ENCODE results near the gene DNAJC18.
"Not testable (repeated sequence)": the region's sequence is repeated elsewhere in the genome, so short reads cannot be mapped to it uniquely, and the experiment has no call there.

The DNAJC18 gene

DNA sequence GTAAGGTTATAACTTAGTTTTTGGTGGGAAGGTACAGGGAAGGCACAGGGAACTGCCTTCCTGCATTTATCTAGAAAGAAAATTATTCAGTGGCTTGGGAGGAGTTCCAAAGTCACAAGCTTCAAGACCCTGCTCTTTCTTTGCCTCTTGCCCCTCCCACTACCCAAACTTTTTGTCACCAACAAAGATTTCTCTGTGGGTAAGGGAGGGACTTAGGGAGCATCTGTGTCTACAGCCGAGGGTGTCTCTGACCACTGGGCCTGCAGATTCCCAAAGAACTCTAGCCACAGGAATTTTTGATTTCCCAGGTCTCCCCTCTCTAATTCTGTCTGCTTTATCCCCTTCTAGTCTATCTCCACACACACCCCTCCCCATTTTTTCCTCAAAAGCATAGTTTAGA, 21.1 kb upstream of the DNAJC18 start:
- DNase-seq: no peak

DNA sequence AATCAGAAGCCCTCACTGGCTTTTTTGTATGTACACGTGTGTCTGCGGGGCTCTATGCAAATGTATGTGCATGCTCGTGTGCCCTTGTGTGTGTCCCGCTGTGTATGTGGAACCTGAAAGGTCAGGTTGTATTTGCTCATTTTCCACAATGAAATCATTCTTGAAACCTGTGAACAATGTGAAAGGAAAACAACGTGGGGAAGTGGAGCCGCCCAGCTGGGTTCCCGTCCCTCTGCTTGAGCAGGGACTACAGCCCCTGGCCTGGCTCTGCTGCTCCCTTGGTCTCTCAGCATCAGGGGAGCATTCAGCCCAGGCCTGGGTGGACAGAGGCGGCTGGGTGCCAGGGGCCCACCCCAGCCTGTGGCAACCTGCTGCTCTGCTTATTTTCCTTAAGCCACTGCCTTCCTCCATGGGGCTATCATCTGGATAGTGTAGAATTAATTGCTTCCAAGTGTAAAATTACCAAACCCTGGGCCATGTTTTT, 20.2 kb upstream of the DNAJC18 start:
- DNase-seq: no peak

DNA sequence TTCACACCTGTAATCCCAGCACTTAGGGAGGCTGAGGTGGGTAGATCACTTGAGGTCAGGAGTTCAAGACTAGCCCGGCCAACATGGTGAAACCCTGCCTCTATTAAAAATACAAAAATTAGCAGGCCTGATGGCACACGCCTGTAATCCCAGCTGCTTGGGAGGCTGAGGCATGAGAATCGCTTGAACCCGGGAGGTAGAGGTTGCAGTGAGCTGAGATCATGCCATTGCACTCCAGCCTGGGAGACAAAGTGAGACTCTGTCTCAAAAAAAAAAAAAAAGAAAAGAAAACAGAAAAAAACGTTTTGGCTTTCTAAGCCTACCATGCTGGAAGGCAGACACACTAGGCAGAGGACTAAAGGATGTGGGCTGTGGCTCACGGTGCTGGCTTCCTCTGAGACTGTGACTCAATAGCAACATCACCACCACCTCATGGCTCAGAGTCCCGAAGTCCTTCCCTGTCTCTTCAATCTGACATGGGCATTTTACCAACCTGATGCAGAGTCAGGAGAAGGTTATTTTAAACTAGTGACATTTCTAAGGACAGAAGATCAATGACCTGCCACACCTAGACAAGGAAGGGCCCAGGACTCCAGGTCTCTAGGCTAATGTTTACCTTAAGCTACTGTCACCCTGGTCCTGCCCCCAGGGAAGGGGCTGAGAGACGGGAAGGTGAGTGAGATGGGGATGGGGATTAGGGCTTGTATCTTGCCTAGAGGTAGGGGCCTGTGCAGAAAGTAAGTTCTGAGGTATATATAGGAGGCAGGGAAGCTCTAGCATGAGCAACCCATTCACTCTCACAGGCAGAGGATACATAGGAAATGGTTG, 19.5 kb upstream of the DNAJC18 start:
- DNase-seq: peak; percentile 67

DNA sequence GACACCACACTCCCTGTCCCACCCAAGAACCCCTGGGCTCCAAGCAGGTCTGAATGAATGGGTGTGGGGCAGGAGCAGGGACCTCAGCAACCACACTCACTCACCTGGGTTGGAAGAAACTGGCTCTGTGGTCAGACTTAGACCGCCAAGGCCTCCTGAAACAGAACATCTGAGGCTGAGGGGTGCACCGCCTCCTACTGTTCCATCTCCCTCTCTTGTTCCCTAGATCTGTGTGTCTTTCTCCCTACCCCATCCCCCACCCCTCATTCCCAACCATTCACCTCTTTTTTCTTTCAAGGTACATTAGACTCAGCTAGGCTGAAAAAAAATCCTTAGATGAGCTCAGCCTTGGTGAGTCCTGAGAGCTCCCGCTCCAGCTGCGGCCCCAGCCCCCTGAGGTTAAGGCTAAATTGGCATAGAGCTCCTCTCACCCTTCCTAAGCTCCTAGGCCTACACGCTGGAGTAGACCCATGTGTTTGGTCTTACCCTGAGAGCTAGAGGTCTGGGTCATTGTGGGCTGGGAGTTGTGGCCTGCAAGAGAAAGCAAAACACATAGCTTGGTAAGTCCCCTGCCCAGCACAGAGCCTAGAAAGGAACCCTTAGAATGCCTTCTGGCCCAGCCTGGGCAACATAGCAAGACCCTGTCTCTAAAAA, 18.5 kb upstream of the DNAJC18 start:
- no peak for DNase-seq

DNA sequence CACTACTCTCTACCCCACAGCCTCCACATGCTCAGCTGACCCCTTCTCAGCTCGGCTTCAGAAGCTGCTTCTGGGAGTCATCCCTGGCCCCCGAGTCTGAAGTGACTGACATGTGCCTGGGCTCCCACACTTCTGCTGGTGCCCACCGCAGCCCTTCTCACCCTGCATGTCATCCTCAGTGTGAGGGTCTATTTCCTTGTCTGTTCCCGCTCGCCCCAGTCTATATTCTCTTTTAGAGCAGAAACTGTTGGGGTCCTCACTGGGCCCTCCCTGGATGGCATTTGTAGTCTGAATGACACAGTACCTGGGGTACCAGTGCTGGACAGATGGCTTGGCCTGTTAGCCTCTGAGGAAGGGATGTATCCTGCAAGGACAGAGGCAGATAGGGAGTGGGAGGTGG, 17.9 kb upstream of the DNAJC18 start:
- no peak for DNase-seq

DNA sequence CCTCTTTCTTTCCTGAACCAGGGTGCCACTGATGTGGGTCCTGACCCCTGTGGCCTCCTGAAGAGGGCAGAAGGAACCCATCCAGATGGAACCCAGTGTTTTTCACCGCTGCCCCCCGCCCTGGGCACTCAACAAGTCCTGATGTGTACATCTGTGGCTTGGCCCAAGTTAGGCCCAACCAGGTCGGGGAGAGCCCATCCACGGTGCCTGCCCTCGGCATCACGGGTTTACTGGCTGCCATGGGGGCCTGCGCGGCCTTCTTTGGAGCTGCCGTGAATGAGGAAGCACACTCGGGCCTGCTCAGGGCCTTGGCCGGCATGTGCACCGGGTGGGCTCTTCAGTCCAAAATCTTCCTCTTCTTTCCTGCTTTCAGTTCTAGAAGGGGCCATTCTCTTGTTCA, 17.5 kb upstream of the DNAJC18 start:
- no peak for DNase-seq

DNA sequence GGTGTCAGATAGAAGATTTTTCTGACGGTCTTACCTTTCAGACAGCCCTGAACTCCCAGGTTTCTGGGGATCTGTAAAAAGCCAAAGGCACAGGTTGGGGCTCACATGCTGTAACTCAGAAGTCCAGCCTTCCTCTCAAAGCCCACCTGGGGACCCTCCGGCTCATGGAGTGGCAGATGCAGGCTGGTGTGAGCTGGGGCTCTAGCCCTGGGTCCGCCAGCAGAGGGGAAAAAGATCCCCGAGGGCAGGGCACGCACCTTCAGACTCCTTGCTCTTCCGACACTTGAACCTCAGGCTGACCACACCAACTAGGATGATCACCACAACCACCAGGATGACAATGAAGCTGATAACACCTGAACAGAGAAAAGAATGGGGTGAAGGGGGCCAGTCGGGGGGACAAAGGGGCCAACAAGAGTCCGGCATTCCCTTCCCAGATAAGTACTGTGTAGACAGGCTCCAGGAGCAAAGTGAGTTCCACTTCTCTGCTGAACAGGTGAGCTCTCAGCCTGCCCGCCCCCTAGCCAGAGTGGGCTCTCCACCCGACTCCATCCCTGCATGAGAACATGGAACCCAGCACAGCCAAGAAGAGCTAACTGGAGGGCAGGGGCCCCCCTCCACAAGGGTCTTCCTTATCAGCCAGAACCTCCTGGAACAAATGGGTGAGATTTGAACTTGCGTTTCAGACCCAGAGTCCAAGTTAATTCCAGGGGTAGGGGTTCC, 15.4 kb upstream of the DNAJC18 start:
- DNase-seq: no peak

DNA sequence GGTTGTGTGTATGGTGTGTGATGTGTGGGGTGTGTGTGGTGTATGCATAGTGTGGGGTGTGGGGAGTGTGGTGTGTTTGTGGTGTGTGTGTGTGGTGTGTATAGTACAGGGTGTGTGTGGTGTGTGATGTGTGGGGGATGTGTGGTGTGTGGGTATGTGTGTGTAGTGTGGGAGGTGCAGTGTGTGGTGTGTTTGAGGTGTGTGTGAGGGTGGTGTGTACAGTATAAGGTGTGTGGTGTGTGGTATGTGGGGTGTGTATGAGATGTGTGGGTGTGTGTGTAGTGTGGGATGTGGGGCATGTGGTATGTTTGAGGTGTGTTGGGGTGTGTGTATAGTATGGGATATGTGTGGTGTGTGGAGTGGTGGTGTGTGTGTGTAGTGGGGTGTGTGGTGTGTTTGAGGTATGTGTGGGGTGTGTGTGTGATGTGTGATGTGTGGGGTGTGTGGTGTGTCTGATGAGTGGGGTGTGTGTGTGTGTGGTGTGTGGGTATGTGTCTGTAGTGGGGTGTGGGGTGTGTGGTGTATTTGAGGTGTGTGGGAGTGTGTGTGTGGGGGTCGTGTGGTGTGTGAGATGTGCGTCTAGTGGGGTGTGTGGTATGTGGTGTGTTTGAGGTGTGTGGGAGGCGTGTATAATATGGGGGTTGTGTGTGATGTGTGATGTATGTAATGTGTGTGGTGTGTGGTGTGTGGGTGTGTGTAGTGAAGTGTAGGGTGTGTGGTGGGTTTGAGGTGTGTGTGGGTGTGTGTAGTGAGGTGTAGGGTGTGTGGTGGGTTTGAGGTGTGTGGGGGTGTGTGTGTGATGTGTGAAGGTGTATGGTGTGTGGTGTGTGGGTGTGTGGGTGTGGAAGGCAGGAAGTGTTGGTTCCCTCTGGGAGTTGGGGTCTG, 14.6 kb upstream of the DNAJC18 start:
- DNase-seq: no peak

DNA sequence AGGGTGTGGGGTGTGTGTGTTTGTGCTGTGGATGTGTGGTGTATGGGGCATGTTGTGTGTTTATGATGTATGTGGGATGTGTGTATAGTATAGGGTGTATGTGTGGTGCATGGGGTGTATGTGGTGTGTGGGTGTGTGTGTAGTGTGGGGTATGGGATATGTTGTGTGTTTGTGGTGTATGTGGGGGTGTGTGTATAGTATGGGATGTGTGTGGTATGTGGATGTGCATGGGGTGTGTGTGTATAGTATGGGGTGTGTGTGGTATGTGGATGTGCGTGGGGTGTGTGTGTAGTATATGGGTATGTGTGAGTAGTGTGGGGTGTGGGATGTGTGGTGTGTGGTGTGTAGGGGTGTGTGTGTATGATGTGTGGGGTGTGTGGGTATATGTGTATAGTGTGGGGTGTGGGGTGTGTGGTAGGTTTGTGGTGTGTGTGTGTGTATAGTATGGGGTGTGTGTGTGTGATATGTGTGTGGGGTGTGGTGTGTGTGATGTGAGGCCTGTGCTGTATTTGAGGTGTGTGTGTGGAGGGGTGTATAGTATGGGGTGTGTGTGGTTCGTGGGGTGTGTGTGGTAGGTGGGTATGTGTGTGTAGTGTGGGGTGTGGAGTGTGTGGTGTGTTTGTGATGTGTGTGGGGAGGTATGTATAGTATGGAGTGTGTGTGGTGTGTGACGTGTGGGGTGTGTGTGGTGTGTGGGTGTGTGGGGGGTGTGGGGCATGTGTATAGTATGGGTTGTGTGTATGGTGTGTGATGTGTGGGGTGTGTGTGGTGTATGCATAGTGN, 12.7 kb upstream of the DNAJC18 start:
- no peak for DNase-seq

DNA sequence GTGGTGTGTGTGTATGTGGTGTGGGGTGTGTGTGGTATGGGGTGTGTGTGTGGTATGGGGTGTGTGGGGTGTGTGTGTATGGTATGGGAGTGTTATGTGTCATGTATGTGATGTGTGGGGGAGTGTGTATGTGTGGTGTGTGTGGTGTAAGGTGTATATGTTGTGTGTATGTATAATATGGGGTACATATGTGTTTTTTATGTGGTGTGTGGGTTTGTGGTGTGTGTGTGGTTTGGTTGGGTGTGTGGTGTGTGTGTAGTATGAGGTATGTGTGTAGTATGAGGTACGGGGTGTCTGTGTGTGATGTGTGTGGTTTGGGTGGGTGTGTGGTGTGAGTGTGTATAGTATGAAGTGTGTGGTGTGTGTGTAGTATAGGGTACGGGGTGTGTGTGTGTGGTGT, 11.9 kb upstream of the DNAJC18 start:
- no peak for DNase-seq

DNA sequence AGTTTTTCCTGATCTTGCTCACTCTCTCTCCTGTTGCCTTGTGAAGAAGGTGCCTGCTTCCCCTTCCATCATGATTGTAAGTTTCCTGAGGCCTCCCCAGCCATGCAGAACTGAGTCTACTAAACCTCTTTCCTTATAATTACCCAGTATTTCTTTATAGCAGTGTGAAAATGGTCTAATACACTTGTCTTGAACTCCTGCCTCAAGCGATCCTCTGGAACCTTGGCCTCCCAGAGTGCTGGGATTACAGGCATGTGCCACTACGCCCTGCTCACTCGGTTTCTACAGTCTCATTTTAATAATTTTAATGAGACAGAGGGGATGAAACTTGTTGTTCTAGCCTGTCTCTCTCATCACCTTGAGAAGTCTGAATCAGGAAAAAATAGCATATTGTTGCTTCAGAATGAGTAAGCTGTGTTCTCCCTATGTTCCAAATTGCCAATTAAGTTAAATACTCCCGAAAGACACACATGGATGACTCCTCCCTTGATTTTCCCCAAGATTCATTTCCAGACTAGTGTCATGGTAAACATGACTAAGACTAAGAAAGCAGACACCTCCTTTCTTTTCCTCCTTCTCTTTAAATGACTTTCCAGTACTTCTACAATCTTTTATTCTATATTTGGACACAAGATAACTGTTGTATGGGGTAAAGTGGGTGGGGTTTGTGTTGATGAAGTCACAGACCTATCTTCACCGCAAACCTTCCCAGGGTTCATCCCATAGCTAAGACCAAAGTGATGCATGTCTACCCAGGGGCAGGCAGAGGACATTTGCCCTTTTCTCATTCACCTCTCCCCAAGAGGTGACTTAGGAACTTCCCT, 7.8 kb upstream of the DNAJC18 start:
- DNase-seq: no peak

DNA sequence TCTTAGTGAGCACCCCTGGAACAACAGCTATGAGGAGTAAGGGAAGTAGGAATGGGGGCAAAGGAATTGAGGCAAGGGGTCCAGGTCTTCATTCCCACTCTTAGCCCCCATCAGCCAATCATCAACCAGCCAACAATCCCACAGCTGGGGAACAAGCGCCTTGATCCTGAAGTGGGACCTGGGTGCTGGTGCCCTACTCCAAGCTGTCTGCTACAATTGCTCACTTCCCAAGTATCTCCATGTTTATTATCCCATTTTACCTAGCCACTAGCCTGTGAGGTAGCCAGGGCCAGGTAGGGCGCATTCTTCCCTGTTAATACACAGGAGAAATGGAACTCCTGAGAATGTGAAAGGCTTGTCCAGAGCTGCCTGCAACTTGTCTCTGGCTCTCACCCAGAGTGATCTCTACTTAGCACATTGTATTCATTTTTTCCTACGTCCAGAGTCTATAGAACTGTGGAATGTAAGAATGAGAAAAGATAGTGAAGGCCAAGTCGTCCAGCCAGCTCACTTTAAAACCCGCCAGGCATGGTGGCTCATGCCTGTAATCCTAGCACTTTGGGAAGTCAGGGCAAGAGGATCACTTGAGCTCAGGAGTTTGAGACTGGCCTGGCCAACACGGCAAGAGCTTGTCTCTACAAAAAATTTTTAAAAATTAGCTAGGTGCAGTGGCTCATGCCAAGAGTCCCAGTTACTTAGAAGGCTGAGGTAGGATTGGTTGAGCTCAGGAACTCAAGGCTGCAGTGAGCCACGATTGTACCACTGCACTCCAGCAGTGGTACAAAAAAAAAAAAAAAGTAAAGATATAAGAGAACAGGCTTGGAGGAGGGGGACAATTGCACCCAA, 6.2 kb upstream of the DNAJC18 start:
- no peak for DNase-seq

DNA sequence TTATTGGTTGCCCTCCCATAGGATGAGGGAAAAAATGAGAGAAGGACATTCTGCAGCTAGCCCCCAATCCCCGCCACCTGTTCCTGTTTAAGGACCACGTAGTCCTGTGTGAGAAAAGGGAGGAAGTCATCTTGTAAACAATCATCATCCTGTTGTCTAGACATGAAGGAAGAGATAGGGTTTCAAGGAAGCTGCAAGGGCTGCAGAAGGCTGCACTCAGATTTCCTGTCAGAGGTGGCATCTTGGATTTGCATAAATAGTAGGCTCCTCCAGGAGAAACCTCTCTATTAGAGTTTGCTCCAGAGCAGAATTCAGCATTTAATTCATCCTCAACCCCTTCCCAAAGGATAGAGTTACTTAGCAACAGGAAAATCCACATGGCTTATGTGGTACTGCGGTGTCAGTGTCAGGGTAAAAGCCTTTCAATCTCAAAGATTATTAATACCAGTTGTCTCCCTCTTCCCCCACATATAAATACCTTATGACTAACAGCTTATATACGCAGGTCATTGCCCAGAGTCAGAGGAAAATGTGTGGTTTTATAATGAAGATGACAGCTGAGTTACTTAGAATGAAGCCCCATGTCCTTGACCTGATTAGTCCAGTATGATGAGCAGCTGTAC, 4.6 kb upstream of the DNAJC18 start:
- peak; percentile 12 for DNase-seq

DNA sequence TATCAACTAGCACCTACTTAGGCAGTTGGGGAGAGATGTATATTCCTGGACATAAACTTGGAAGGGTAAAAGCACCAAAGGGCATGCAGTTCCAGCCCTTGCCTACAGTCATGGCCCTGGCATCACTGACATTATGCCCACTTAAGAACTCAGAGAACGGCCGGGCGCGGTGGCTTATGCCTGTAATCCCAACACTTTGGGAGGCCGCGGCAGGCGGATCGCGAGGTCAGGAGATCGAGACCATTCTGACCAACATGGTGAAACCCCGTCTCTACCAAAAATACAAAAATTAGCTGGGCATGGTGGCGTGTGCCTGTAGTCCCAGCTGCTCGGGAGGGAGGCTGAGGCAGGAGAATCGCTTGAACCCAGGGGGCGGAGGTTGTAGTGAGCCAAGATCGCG, 1.1 kb upstream of the DNAJC18 start:
- not testable (repeated sequence) for DNase-seq

DNA sequence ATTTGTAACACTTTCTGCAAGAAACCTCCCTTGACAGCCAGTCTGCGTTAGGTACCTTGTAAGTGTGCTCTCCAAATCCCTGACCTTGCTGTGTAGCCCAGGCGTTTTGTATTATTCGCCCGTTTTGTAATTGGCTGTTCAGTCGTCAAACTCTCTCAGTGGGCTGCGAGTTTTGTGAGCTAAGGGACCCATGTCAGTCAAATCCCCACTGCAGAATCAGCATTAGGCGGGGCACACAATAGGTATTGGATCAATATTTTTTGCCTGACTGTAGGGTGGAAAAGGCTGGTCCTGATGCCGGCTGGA, 665 bp downstream of the DNAJC18 start:
- no peak for DNase-seq

DNA sequence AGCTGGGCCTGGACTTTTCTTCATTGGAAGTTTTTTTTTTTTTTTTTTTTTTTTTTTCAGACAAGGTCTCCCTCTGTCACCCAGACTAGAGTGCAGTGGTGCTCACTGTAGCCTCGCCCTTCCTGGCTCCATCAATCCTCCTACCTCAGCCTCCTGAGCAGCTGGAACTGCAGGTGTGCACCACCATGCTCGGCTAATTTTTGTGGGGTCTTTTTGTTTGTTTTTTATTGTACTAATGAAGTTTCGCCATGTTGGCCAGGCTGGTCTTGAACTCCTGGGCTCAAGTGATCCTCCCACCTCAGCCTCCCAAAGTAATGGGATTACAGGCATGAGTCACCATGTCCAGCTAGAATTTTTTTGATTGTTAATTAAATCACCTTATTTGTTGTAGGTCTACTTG, 3.6 kb downstream of the DNAJC18 start:
- DNase-seq: no peak

DNA sequence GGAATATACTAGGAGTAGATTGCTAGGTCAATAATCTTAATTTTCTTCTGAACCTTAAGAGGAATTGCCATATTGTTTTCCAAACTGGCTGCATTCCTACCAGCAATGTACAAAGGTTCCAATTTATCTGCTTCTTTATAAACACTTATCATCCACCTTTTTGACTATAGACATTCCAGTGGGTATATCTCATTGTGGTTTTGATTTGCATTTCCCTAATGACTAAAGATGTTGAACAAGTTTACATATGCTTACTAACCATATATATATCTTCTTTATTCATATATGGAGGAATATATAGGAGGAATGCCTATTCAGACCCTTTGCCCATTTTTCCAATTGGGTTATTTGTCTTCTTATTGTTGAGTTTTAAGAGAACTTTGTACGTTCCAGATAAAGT, 7.6 kb downstream of the DNAJC18 start:
- DNase-seq: no peak

DNA sequence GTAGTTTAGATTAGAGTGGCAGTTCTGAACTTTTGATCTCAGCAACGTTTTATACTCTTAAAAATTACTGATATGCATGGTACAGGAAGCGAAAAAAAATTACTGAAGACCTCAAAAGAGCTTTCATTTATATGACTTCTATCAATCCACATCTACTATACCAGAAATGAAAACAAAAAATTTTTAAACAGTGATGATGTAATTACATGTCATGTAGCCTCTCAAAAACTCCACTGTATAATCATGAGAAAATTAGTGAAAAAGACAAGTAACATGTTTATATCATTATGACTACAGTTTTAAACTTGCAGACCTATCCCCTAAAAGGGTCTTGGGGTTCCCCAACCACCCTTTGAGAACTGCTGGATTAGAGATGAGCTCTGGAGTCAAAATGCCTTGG, 9.3 kb downstream of the DNAJC18 start:
- no peak for DNase-seq

DNA sequence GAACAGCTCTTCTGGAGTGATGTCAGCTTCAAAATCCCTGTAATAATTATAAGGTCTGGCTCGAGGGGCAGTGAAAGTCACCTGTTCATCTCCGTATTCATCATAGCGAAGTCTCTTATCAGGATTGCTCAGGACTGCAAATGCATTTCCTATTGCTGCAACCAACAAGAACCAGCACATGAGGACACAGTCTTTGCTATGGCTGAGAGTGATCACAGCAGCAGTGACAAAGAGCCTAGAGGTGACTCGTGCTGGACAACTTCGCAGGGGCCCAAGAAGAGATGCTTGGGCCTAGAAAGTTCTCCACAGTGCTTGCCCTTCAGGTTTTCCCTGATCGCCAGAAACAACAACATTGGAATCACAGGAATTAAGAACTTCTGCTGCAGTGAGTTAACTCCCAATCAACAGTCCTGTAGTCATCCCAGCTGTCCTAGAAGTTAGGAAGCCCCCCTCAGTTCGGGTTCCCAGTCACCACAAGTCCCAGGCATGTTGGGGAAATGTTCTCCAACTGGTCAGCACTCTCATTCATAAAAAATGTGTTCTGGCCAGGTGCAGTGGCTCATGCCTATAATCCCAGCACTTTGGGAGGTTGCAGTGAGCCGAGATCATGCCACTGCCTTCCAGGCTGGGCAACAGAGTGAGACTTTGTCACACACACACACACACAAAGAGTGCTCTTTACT, 13.0 kb downstream of the DNAJC18 start:
- DNase-seq: no peak

Data from activated CD4-positive, alpha-beta T cell treated with anti-CD3 and anti-CD28 coated beads, Interleukin-2, amount 50 U/mL, for 1 hour (primary cell).